OCI-M1 (cell line): Measurements from ENCODE around the gene ONECUT1.

Experiments
- DNase-seq: peaks from one replicate; lab custom pipeline; 2025; lab: John Stamatoyannopoulos, UW

Gene ONECUT1

GRCh38 chr15:52731732-52732470 lies 58.2 kb downstream of the ONECUT1 start:
- DNase-seq, result no peak

GRCh38 chr15:52731004-52731403 lies 59.1 kb downstream of the ONECUT1 start:
- no peak for DNase-seq

GRCh38 chr15:52730594-52730993 lies 59.5 kb downstream of the ONECUT1 start:
- DNase-seq, result no peak

GRCh38 chr15:52730173-52730572 lies 60.0 kb downstream of the ONECUT1 start:
- no peak for DNase-seq

GRCh38 chr15:52728899-52729298 lies 61.2 kb downstream of the ONECUT1 start:
- DNase-seq, result no peak

- no peak for DNase-seq
These were observed 62.3 kb downstream of the ONECUT1 start for GRCh38 chr15:52727815-52728214.

- no peak for DNase-seq
These were observed 63.9 kb downstream of the ONECUT1 start for GRCh38 chr15:52726195-52726594.

GRCh38 chr15:52718551-52718950 lies 71.6 kb downstream of the ONECUT1 start:
- DNase-seq, result no peak

- DNase-seq, result no peak
These were observed 72.2 kb downstream of the ONECUT1 start for GRCh38 chr15:52717924-52718323.

- peak; percentile 16 for DNase-seq
These were observed 72.7 kb downstream of the ONECUT1 start for GRCh38 chr15:52717481-52717880.

GRCh38 chr15:52716536-52716935 lies 73.6 kb downstream of the ONECUT1 start:
- no peak for DNase-seq

GRCh38 chr15:52715411-52715810 lies 74.7 kb downstream of the ONECUT1 start:
- no peak for DNase-seq

- peak; percentile 69 for DNase-seq
These were observed 75.2 kb downstream of the ONECUT1 start for GRCh38 chr15:52714968-52715367.

GRCh38 chr15:52710708-52711389 lies 79.3 kb downstream of the ONECUT1 start:
- DNase-seq, result no peak

GRCh38 chr15:52710050-52710707 lies 80.0 kb downstream of the ONECUT1 start:
- DNase-seq, result no peak

GRCh38 chr15:52709187-52709981 lies 80.8 kb downstream of the ONECUT1 start:
- no peak for DNase-seq
